Spleen (tissue), 7 donors: Measurements from ENCODE around the gene ADCK1.

Experiments
- CTCF ChIP-seq, 11 experiments: fragments of 200-600 bp in 7 of 11; fragments of 450-650 bp in 4 of 11; sonication (generic) in 4 of 11; IDR thresholded peaks in 8 of 11; conservative IDR thresholded peaks in 3 of 11; 1 replicate in 7 of 11; 2 replicates in 4 of 11; pipeline versions ENCODE4 v1.4.0 to v1.8.0; 2016 to 2021; ENCODE audit warnings: antibody characterized with exemption in 11 of 11, inconsistent platforms in 4 of 11, mild to moderate bottlenecking in 1 of 11
- POLR2AphosphoS5 ChIP-seq, 3 donors: sonication (generic); formaldehyde crosslinking; IDR thresholded peaks; one replicate each; pipeline ENCODE4 v1.5.1; 2017; ENCODE audit warnings: antibody characterized with exemption in 3 of 3
- donor health status: DM: no; HTN: no; CAD: no; lungs with moderate emphysema.
- donor health status: DM: no; HTN: no; CAD: no.
- donor health status: DM: no; HTN: no; CAD: no.

GRCh38 chr14:77936138-77936639 is 136.3 kb downstream of the ADCK1 start:
- TF ChIP-seq CTCF (IDR thresholded peaks at IDR 0.05 in 8 of 11, conservative IDR thresholded peaks at IDR 0.05 in 3 of 11) (no peak), POLR2AphosphoS5 (IDR thresholded peaks at IDR 0.05) (no peak)
